H9 (cell line): ENCODE measurements around the gene MAPKAP1. TPM values are rescaled to one million over a fixed set of nuclear protein-coding genes. Genes with fewer than 3 reads are reported as not detected.

Experiments used
- DNase-seq: peaks from one replicate; pipeline ENCODE4 v3.0.0-alpha.2; 2017
- H2AFZ ChIP-seq: one replicate; pipeline ENCODE4 v1.6.1; 2013; ENCODE audit warnings: mild to moderate bottlenecking, low read length, control low read depth, moderate library complexity
- H2AK5ac ChIP-seq: 2 replicates; pipeline ENCODE4 v1.6.1; 2013; ENCODE audit warnings: low read length, control low read depth, mixed read lengths; ENCODE audit not compliant: insufficient read length
- H2BK120ac ChIP-seq: one replicate; pipeline ENCODE4 v1.6.1; 2013; ENCODE audit warnings: low read depth, mild to moderate bottlenecking, low read length, control low read depth, inconsistent platforms; ENCODE audit not compliant: poor library complexity, severe bottlenecking
- H2BK12ac ChIP-seq: 2 replicates; pipeline ENCODE4 v1.6.1; 2013; ENCODE audit warnings: low read length, control low read depth, mixed read lengths, low read depth; ENCODE audit not compliant: insufficient read length
- H2BK15ac ChIP-seq: 2 replicates; pipeline ENCODE4 v1.6.1; 2013; ENCODE audit warnings: low read depth, low read length, control low read depth
- H2BK20ac ChIP-seq: one replicate; pipeline ENCODE4 v1.6.1; 2013; ENCODE audit warnings: low read depth, mild to moderate bottlenecking, low read length, control low read depth, inconsistent platforms; ENCODE audit not compliant: poor library complexity, severe bottlenecking
- H2BK5ac ChIP-seq: 2 replicates; pipeline ENCODE4 v1.6.1; 2013; ENCODE audit warnings: low read length, control low read depth, mixed read lengths; ENCODE audit not compliant: insufficient read length
- H3K14ac ChIP-seq: 2 replicates; pipeline ENCODE4 v1.6.1; 2013; ENCODE audit warnings: low read length, control low read depth; ENCODE audit not compliant: insufficient read depth
- H3K18ac ChIP-seq: 2 replicates; pipeline ENCODE4 v1.6.1; 2013; ENCODE audit warnings: low read depth, mild to moderate bottlenecking, mixed read lengths, low read length, control low read depth; ENCODE audit not compliant: insufficient read length
- H3K23ac ChIP-seq: 2 replicates; pipeline ENCODE4 v1.6.1; 2013; ENCODE audit warnings: low read length, control low read depth, mixed read lengths, low read depth; ENCODE audit not compliant: insufficient read length
- H3K23me2 ChIP-seq: 2 replicates; pipeline ENCODE4 v1.6.1; 2013; ENCODE audit warnings: low read depth, mild to moderate bottlenecking, mixed read lengths, low read length, control low read depth; ENCODE audit not compliant: insufficient read length, poor library complexity, severe bottlenecking
- H3K27ac ChIP-seq: 2 replicates; pipeline ENCODE4 v1.5.1; 2013; ENCODE audit warnings: low read length, control low read depth, mixed read lengths, low read depth; ENCODE audit not compliant: insufficient read length
- H3K27me3 ChIP-seq: 2 replicates; pipeline ENCODE4 v1.6.1; 2013; ENCODE audit warnings: low read length, control low read depth, inconsistent platforms; ENCODE audit not compliant: insufficient read depth
- H3K4ac ChIP-seq: 2 replicates; pipeline ENCODE4 v1.6.1; 2013; ENCODE audit warnings: low read depth, mild to moderate bottlenecking, control low read depth, inconsistent platforms, low read length, moderate library complexity
- H3K4me1 ChIP-seq: 2 replicates; pipeline ENCODE4 v1.6.1; 2013; ENCODE audit warnings: low read length, control low read depth, inconsistent platforms; ENCODE audit not compliant: insufficient read depth
- H3K4me2 ChIP-seq: 2 replicates; pipeline ENCODE4 v1.6.1; 2013; ENCODE audit warnings: low read length, control low read depth, mixed read lengths; ENCODE audit not compliant: insufficient read length, insufficient read depth
- H3K56ac ChIP-seq: 2 replicates; pipeline ENCODE4 v1.6.1; 2013; ENCODE audit warnings: low read depth, mild to moderate bottlenecking, mixed read lengths, low read length, control low read depth; ENCODE audit not compliant: insufficient read length
- H3K79me1 ChIP-seq: 2 replicates; pipeline ENCODE4 v1.6.1; 2013; ENCODE audit warnings: low read depth, mild to moderate bottlenecking, moderate library complexity, low read length, control low read depth, inconsistent platforms; ENCODE audit not compliant: insufficient read depth, poor library complexity, severe bottlenecking
- H3K79me2 ChIP-seq: 2 replicates; pipeline ENCODE4 v1.6.1; 2013; ENCODE audit warnings: low read length, control low read depth, inconsistent platforms; ENCODE audit not compliant: insufficient read depth
- H3K9ac ChIP-seq: 2 replicates; pipeline ENCODE4 v1.6.1; 2013; ENCODE audit warnings: low read length, control low read depth, mixed read lengths; ENCODE audit not compliant: insufficient read length; ENCODE audit errors: extremely low read depth
- H3K9me3 ChIP-seq: one replicate; pipeline ENCODE4 v1.6.1; 2013; ENCODE audit warnings: low read depth, low read length, inconsistent platforms; ENCODE audit not compliant: control insufficient read depth
- H3T11ph ChIP-seq: one replicate; pipeline ENCODE4 v1.6.1; 2013; ENCODE audit warnings: mild to moderate bottlenecking, low read length, control low read depth, inconsistent platforms
- H4K20me1 ChIP-seq: one replicate; pipeline ENCODE4 v1.6.1; 2013; ENCODE audit not compliant: control insufficient read depth, insufficient read length, insufficient read depth
- H4K5ac ChIP-seq: 2 replicates; pipeline ENCODE4 v1.6.1; 2013; ENCODE audit warnings: low read depth, mild to moderate bottlenecking, mixed read lengths, low read length, control low read depth; ENCODE audit not compliant: insufficient read length
- H4K8ac ChIP-seq: replicated peaks from 2 replicates; pipeline ENCODE4 v1.6.1; 2013; ENCODE audit warnings: low read length, control low read depth, mixed read lengths, low read depth; ENCODE audit not compliant: insufficient read length
- H4K91ac ChIP-seq: 2 replicates; pipeline ENCODE4 v1.6.1; 2013; ENCODE audit warnings: low read depth, mild to moderate bottlenecking, moderate library complexity, mixed read lengths, low read length, control low read depth; ENCODE audit not compliant: insufficient read length
- H3K27ac Mint-ChIP-seq, 3 experiments: 2 replicates in 2 of 3; 3 replicates in 1 of 3; pipeline ENCODE4 v1.8.0; 2020 to 2021; ENCODE audit warnings: mixed read lengths in 3 of 3, mild to moderate bottlenecking in 1 of 3, moderate library complexity in 1 of 3
- H3K27me3 Mint-ChIP-seq: 2 replicates; pipeline ENCODE4 v1.8.0; 2021; ENCODE audit warnings: low read depth, mild to moderate bottlenecking, moderate library complexity, mixed read lengths
- H3K36me3 Mint-ChIP-seq, 3 experiments: 2 replicates in 2 of 3; 3 replicates in 1 of 3; pipeline ENCODE4 v1.8.0; 2020 to 2021; ENCODE audit warnings: low read depth in 3 of 3, mixed read lengths in 3 of 3; ENCODE audit not compliant: insufficient read depth in 1 of 3
- H3K4me1 Mint-ChIP-seq, 2 experiments: 2 replicates each; pipeline ENCODE4 v1.8.0; 2020; ENCODE audit warnings: mixed read lengths in 2 of 2
- H3K4me3 Mint-ChIP-seq, 2 experiments: 2 replicates in 1 of 2; 3 replicates in 1 of 2; pipeline ENCODE4 v1.8.0; 2020 to 2021; ENCODE audit warnings: mild to moderate bottlenecking in 2 of 2, mixed read lengths in 2 of 2, moderate library complexity in 1 of 2
- H3K9me3 Mint-ChIP-seq, 2 experiments: 2 replicates in 1 of 2; 3 replicates in 1 of 2; pipeline ENCODE4 v1.8.0; 2020; ENCODE audit warnings: mild to moderate bottlenecking in 2 of 2, mixed read lengths in 2 of 2, moderate library complexity in 1 of 2
- WGBS: extraction: QIAGEN DNeasy Blood & Tissue Kit; methylation state at CpG from one replicate; pipeline ENCODE4 v1.1.7; 2013; ENCODE audit warnings: missing lambda C conversion rate, low lambda C conversion rate, mixed read lengths; ENCODE audit not compliant: insufficient read length; ENCODE audit errors: extremely low coverage; 5-methylcytosine and 5-hydroxymethylcytosine counted together
- total RNA-seq: library from RNA; stranded (reverse); gene quantifications from 2 replicates; pipeline ENCODE4 v1.2.1, GENCODE V29; 2021
- TF ChIP-seq, protein P1 (sequence below): fragments of 200-600 bp; sonication (generic); conservative IDR thresholded peaks from 3 replicates; pipeline ENCODE4 v1.8.0; 2021; ENCODE audit warnings: antibody characterized with exemption, mild to moderate bottlenecking

Gene MAPKAP1
- total RNA-seq, 1 experiment from 2014 or later = 97.0 TPM

DNA sequence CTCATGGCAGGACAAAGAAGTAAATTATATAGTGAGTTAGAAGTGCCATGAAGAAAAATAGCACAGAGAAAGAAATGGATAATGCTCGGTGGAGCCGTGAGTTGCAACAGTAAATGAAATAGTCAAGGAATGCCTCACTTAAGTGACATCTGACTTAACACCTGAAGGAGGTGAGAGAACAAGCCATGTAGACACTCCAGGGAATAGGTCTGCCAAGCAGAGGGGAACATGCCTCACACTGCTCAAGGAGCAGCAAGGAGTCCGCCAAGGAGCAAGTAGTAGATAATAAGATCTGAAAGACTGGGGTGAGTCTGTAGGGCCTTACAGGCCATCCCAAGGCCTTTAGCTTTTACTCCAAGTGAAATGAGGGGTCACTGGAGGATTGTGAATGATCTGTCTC, 21.8 kb downstream of the MAPKAP1 start:
- Mint-ChIP-seq H3K36me3 (peaks cover 0 to 3% (median 2%) of the 10 kb centered on the region in 3 experiments; a peak in 2 of 7 replicates), H3K9me3 (no peaks in the 10 kb centered on the region), H3K27ac (peak overlapping the region in 1 of 3 experiments; percentile 17; a peak in 2 of 7 replicates), H3K27me3 (no peaks in the 10 kb centered on the region), H3K4me1 (peaks cover 20 to 24% of the 10 kb centered on the region in 2 experiments), H3K4me3 (no peak overlapping the region)
- Histone ChIP-seq H3K27ac (no peak overlapping the region), H4K8ac (no peak overlapping the region), H3K56ac (no peak overlapping the region), H3K9me3 (no peaks in the 10 kb centered on the region), H2BK120ac (no peak overlapping the region), H4K91ac (no peak overlapping the region), H4K20me1 (no peaks in the 10 kb centered on the region), H2AK5ac (no peak overlapping the region), H3K4ac (no peak overlapping the region), H3K79me2 (peaks cover 5% of the 10 kb centered on the region; the same call in 1 of the 2 replicates), H2BK5ac (no peak overlapping the region), H3K23ac (no peak overlapping the region), H2BK12ac (no peak overlapping the region), H2BK15ac (no peak overlapping the region), H4K5ac (no peak overlapping the region), H3K14ac (no peak overlapping the region), H3T11ph (no peak overlapping the region), H3K23me2 (no peaks in the 10 kb centered on the region), H3K79me1 (peaks cover 8% of the 10 kb centered on the region), H2BK20ac (no peak overlapping the region), H3K9ac (no peak overlapping the region), H3K18ac (no peak overlapping the region), H3K4me1 (no peaks in the 10 kb centered on the region), H3K27me3 (no peaks in the 10 kb centered on the region), H3K4me2 (no peak overlapping the region), H2AFZ (no peak overlapping the region)
- no peak for DNase-seq
- TF ChIP-seq, protein P1, sequence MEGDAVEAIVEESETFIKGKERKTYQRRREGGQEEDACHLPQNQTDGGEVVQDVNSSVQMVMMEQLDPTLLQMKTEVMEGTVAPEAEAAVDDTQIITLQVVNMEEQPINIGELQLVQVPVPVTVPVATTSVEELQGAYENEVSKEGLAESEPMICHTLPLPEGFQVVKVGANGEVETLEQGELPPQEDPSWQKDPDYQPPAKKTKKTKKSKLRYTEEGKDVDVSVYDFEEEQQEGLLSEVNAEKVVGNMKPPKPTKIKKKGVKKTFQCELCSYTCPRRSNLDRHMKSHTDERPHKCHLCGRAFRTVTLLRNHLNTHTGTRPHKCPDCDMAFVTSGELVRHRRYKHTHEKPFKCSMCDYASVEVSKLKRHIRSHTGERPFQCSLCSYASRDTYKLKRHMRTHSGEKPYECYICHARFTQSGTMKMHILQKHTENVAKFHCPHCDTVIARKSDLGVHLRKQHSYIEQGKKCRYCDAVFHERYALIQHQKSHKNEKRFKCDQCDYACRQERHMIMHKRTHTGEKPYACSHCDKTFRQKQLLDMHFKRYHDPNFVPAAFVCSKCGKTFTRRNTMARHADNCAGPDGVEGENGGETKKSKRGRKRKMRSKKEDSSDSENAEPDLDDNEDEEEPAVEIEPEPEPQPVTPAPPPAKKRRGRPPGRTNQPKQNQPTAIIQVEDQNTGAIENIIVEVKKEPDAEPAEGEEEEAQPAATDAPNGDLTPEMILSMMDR = no peak
- WGBS = no CpG with 5 or more reads among the region's 3 CpGs
